CD4-positive, alpha-beta T cell (primary cell): ENCODE measurements around the gene SKOR1. TPM values are rescaled to one million over a fixed set of nuclear protein-coding genes. Genes with fewer than 3 reads are reported as not detected.

Experiments
- ATAC-seq: fragments of 200-7000 bp; cut with Tn5 transposase; one replicate; pipeline ENCODE4 v1.10.0; 2022; ENCODE audit warnings: mild to moderate bottlenecking; ENCODE audit not compliant: poor library complexity
- CTCF ChIA-PET: fragments of 350-600 bp; sonication (Branson Sonifier 250); formaldehyde crosslinking; loops from one replicate; lab custom pipeline; 2021; ENCODE audit warnings: antibody characterized with exemption, inconsistent platforms; lab: Charles Lee
- POLR2A ChIA-PET: fragments of 350-600 bp; sonication (Branson Sonifier 250); formaldehyde crosslinking; loops from one replicate; lab custom pipeline; 2021; ENCODE audit warnings: antibody characterized with exemption, inconsistent platforms; lab: Charles Lee
- DNase-seq, 14 experiments: peaks; one replicate each; pipeline ENCODE4 v3.0.0-alpha.2; 2013 to 2020; ENCODE audit warnings: mixed read lengths in 2 of 14
- H3K27ac ChIP-seq, 2 donors: one replicate each; pipeline versions ENCODE4 v1.5.1 to v1.7.0; 2013; ENCODE audit warnings: low read length in 2 of 2, low read depth in 1 of 2, mild to moderate bottlenecking in 1 of 2
- H3K27me3 ChIP-seq, 2 experiments: 1 replicate in 1 of 2; 2 replicates in 1 of 2; pipeline versions ENCODE4 v1.6.1 to v1.7.0; 2013; ENCODE audit warnings: low read length in 2 of 2, control low read depth in 1 of 2, mild to moderate bottlenecking in 1 of 2, moderate library complexity in 1 of 2; ENCODE audit not compliant: insufficient read depth in 2 of 2, control insufficient read depth in 1 of 2
- H3K36me3 ChIP-seq: one replicate; pipeline ENCODE4 v1.6.1; 2013; ENCODE audit warnings: low read length, control low read depth; ENCODE audit not compliant: insufficient read depth
- H3K4me1 ChIP-seq: one replicate; pipeline ENCODE4 v1.6.1; 2013; ENCODE audit warnings: low read length, control low read depth; ENCODE audit not compliant: insufficient read depth
- H3K4me3 ChIP-seq: one replicate; pipeline ENCODE4 v1.5.1; 2013; ENCODE audit warnings: mild to moderate bottlenecking, low read length, moderate library complexity
- H3K9me3 ChIP-seq, 2 experiments: 1 replicate in 1 of 2; 2 replicates in 1 of 2; pipeline versions ENCODE4 v1.6.1 to v1.7.0; 2013; ENCODE audit warnings: low read length in 2 of 2, mild to moderate bottlenecking in 2 of 2, control low read depth in 1 of 2, moderate library complexity in 1 of 2; ENCODE audit not compliant: control insufficient read depth in 1 of 2, insufficient read depth in 1 of 2
- H3K27ac Mint-ChIP-seq: one replicate; pipeline ENCODE4 v1.8.0; 2020; ENCODE audit warnings: mixed read lengths
- H3K27me3 Mint-ChIP-seq: one replicate; pipeline ENCODE4 v1.8.0; 2021; ENCODE audit warnings: mixed read lengths
- H3K36me3 Mint-ChIP-seq: one replicate; pipeline ENCODE4 v1.8.0; 2021; ENCODE audit warnings: low read depth, mixed read lengths
- H3K4me1 Mint-ChIP-seq: one replicate; pipeline ENCODE4 v1.8.0; 2021; ENCODE audit warnings: low read depth, mixed read lengths
- H3K4me3 Mint-ChIP-seq: one replicate; pipeline ENCODE4 v1.8.0; 2020; ENCODE audit warnings: mild to moderate bottlenecking, mixed read lengths
- H3K9me3 Mint-ChIP-seq: one replicate; pipeline ENCODE4 v1.8.0; 2020; ENCODE audit warnings: mixed read lengths
- intact Hi-C, 2 experiments: fragments of 100-400 bp; cut with DNase I in 1 of 2; cut with micrococcal nuclease in 1 of 2; formaldehyde crosslinking; loops; one replicate each; pipeline versions ENCODE4 v1.15.1 to v1.9.0; 2023 to 2025; cut with DNase I, micrococcal nuclease
- total RNA-seq, 174 experiments: library from RNA in 2 of 174; stranded (reverse) in 2 of 174; gene quantifications; one replicate each; pipeline ENCODE4 v1.2.3 and lab custom pipeline; 2021 to 2026
- TF ChIP-seq, protein P1 (sequence below): fragments of 200-600 bp; IDR thresholded peaks from one replicate; pipeline ENCODE4 v1.8.0; 2022; ENCODE audit warnings: antibody characterized with exemption, mild to moderate bottlenecking

Gene SKOR1
- total RNA-seq, 2 experiments from 2014 or later = 1.8 to 2.2 TPM

DNA sequence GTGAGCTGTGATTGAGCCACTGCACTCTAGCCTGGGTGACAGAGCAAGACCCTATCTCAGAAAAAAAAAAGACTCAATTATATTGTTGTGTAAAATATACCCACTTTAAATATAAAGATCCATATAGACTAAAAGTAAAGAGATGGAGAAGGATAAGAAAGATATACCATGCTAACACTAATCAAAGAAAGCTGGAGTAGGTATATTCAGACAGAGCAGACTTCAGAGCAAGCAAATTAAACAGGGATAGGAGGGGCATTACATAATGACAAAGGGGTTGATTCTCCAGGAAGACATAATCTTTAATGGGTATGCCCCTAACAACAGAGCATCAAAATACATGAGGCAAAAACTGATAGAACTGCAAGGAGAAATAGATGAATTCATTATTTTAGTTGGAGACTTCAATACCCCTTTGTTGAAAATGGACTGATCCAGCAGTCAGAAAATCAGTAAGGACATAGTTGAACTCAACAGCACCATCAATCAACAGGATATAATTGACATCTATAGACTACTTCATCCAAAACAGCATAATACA lies 45.6 kb downstream of the SKOR1 start:
- H3K27me3 ChIP-seq = peaks cover 0 to 6% of the 10 kb centered on the region in 2 experiments
- Mint-ChIP-seq H3K9me3 (peaks cover 15% of the 10 kb centered on the region), H3K4me3 (no peak overlapping the region), H3K27me3 (peaks cover 22% of the 10 kb centered on the region), H3K36me3 (no peaks in the 10 kb centered on the region), H3K4me1 (no peaks in the 10 kb centered on the region), H3K27ac (no peak overlapping the region)
- ATAC-seq = no peak
- intact Hi-C loops = no loop called here
- no peaks in the 10 kb centered on the region for H3K36me3 ChIP-seq
- POLR2A ChIA-PET = no interaction called here
- H3K4me1 ChIP-seq = no peaks in the 10 kb centered on the region
- CTCF ChIA-PET = no interaction called here
- no peak overlapping the region for H3K27ac ChIP-seq
- no peak for DNase-seq
- TF ChIP-seq, protein P1, sequence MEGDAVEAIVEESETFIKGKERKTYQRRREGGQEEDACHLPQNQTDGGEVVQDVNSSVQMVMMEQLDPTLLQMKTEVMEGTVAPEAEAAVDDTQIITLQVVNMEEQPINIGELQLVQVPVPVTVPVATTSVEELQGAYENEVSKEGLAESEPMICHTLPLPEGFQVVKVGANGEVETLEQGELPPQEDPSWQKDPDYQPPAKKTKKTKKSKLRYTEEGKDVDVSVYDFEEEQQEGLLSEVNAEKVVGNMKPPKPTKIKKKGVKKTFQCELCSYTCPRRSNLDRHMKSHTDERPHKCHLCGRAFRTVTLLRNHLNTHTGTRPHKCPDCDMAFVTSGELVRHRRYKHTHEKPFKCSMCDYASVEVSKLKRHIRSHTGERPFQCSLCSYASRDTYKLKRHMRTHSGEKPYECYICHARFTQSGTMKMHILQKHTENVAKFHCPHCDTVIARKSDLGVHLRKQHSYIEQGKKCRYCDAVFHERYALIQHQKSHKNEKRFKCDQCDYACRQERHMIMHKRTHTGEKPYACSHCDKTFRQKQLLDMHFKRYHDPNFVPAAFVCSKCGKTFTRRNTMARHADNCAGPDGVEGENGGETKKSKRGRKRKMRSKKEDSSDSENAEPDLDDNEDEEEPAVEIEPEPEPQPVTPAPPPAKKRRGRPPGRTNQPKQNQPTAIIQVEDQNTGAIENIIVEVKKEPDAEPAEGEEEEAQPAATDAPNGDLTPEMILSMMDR = no peak
- H3K9me3 ChIP-seq = peaks cover 7 to 12% of the 10 kb centered on the region in 2 experiments
- H3K4me3 ChIP-seq = no peak overlapping the region

DNA sequence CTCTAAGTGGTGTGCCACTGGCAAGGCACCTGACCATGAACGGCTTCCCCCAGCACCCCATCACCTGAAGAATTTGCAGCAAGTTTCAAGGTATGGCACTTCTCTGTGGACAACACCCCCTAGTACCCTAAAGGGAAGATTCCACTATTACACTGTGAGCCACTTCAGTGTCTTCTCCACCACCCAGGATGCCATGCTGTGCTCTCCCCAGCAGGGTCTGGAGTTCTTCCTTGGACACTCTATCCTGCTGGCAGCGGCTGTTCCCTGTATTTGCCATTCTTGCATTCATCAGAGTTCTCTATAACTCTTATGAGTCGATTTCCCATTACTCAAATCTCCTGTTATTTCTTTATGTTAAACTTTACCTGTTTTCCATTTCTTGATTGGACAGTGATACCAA lies 48.5 kb downstream of the SKOR1 start:
- ChIA-PET POLR2A (no interaction called here), CTCF (interaction anchor here (1.4 kb wide), 1 partner anchor 10 kb away, joined by 5 read pairs; no protein-coding TSS in a partner anchor)
- peaks cover 0 to 6% of the 10 kb centered on the region in 2 experiments for H3K27me3 ChIP-seq
- no peak for DNase-seq
- Mint-ChIP-seq H3K4me3 (no peak overlapping the region), H3K27me3 (peaks cover 22% of the 10 kb centered on the region), H3K27ac (no peak overlapping the region), H3K4me1 (no peaks in the 10 kb centered on the region), H3K9me3 (peaks cover 15% of the 10 kb centered on the region), H3K36me3 (no peaks in the 10 kb centered on the region)
- intact Hi-C loops = no loop called here
- ATAC-seq = no peak
- no peaks in the 10 kb centered on the region for H3K4me1 ChIP-seq
- no peak overlapping the region for H3K4me3 ChIP-seq
- H3K9me3 ChIP-seq = peaks cover 7 to 12% of the 10 kb centered on the region in 2 experiments
- TF ChIP-seq, protein P1 = no peak
- no peaks in the 10 kb centered on the region for H3K36me3 ChIP-seq
- no peak overlapping the region for H3K27ac ChIP-seq

DNA sequence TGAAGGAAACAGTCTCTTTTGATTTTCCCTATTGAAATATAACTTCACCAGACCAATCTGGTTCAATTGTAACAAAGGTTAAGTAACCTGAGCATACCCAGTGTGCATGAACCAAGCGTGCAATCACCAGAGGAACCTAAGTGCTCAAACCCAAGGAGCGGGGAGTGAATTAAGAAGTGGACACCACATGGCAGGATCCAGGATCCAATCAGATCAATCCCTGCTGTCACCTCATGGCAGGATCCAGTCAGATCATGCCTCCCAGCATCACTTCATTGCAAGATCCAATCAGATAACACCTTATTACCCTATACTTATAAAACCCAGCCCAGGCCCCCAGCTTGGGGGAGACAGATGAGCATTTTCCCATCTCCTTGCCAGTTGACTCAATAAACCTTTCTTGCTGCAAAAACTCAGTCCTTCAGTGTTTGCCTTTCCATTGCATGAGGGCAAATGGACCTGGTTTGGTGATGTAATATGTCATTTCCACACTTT lies 53.5 kb downstream of the SKOR1 start:
- Histone ChIP-seq H3K27ac (no peak overlapping the region), H3K9me3 (peaks cover under 1 to 1% of the 10 kb centered on the region in 2 experiments), H3K27me3 (peaks cover 0 to 1% of the 10 kb centered on the region in 2 experiments), H3K4me3 (no peak overlapping the region), H3K36me3 (no peaks in the 10 kb centered on the region), H3K4me1 (no peaks in the 10 kb centered on the region)
- peaks cover 3% of the 10 kb centered on the region for H3K9me3 Mint-ChIP-seq
- no peaks in the 10 kb centered on the region for H3K36me3 Mint-ChIP-seq
- intact Hi-C loops = no loop called here
- H3K27ac Mint-ChIP-seq = no peak overlapping the region
- peaks cover 8% of the 10 kb centered on the region for H3K27me3 Mint-ChIP-seq
- ChIA-PET CTCF (no interaction called here), POLR2A (interaction anchor here (0.6 kb wide), 1 partner anchor 503 kb away, joined by 3 read pairs; no protein-coding TSS in a partner anchor)
- no peak overlapping the region for H3K4me3 Mint-ChIP-seq
- ATAC-seq (no peak), DNase-seq (no peak)
- TF ChIP-seq, protein P1 = no peak
- H3K4me1 Mint-ChIP-seq = peaks cover 14% of the 10 kb centered on the region
